ENCODE measurements around the gene BICD1.

The BICD1 gene

DNA sequence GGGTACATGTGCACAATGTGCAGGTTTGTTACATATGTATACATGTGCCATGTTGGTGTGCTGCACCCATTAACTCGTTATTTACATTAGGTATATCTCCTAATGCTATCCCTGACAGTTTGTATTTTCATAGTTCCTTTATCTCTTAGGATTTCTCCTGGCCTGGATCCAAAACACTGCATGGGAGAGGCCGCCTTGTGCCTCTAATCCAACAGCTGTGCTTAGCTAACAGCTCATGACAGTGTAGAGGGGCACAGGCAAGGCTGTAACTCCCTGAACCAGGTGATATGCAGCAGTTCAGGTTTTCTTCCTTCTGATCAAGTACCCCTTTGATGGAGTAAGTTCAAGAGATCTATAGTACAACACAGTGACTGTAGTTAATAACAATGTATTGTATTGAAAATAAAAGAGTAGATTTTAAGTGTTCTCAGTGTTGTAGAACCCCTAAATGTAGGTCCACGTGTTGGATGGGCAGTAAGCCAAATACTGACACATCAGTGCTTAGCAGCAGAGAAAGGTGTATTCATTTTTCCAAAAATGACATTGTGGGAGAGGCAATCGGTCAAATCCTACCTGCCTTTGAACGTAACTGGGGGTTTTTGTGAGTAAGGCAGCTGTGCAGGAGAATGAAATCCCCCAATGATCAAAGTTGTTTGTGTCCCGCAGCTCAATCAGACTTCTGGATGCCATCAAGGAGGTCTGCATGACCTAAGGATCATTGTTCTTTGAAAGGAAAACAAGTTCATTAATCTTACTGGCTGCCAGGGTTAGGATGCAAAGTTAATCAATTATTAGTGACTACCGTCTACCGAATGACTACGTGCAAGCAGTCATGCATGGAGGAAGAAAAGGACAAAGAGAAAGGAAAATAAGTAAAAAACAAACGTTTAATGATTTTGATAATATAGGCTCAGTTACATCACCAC, 203.4 kb downstream of the BICD1 start:
- in situ Hi-C loops (cut with MboI; ENCODE audit: low sequenced_read_pairs): loop anchor here (10.0 to 25.0 kb wide), 2 partner anchors 655 to 898 kb away; partner anchors contain the start of gene ETFBKMT

DNA sequence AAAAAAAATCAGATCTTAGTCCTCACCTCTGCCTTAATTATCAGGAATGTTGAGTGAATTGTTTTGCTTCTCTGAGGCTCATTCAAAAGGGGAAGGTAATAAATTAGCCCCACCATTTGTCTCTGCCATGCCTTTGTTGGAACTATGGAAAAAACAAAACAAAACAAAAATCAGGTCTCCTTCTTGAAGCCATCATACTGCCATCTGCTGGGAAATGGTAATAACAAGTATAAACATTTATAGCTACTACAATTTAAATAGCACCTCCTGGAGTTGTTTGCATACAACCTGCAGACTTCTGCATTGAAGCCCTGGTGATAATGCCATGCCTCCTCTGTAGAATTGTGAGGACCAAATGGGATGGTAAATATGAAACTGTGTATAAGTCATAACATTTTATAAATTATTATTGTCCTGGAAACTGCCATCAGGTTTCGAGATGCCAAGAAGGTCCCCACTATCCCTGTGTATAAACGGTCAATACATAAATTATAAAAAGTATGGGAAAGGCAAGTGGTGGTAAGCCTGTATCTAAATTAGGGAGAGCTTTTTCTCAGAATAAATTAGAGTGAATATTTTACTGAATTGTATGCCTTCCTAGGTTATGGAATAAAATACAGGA, 205.5 kb downstream of the BICD1 start:
- in situ Hi-C loops (cut with MboI; ENCODE audit: low sequenced_read_pairs): loop anchor here (25.0 kb wide), 1 partner anchor 900 kb away; no protein-coding TSS in a partner anchor

DNA sequence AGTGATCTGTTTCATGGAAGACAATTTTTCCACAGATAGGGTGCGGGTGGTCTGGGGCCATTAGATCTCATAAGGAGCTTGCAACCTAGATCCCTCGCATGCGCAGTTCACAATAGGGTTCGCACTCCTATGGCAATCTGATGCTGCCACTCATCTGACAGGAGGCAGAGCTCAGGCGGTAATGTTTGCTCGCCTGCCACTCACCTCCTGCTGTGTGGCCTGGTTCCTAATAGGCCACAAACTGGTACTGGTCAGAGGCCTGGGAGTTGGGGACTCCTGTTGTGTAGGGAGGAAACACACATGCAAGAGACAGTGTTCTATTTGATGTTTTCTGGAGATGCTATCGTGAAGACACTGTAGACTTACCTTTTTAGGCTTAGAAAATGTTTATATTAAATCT, 215.7 kb downstream of the BICD1 start:
- in situ Hi-C loops (cut with MboI; ENCODE audit: low sequenced_read_pairs): loop anchor here (25.0 kb wide), 1 partner anchor 910 kb away; no protein-coding TSS in a partner anchor

DNA sequence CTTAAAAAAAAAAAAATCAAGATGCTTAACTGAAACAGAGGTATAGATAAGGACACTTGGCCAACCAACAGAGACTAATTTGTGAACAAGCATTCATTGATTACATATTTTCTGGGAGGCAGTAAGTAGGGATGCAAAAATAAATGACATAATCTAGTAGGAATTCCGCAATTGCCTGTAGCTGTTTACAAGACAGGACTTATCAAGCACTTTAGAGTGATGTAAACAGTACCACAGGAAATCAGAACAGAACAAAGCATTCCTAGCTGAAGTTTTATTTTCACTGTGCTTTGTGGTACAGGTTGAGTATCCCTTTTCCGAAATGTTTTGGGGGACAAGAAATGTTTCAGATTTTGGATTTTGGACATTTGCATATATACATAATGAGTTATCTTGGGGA, 224.5 kb downstream of the BICD1 start:
- in situ Hi-C loops (cut with MboI; ENCODE audit: low sequenced_read_pairs): loop anchor here (25.0 kb wide), 1 partner anchor 106 kb away; no protein-coding TSS in a partner anchor

DNA sequence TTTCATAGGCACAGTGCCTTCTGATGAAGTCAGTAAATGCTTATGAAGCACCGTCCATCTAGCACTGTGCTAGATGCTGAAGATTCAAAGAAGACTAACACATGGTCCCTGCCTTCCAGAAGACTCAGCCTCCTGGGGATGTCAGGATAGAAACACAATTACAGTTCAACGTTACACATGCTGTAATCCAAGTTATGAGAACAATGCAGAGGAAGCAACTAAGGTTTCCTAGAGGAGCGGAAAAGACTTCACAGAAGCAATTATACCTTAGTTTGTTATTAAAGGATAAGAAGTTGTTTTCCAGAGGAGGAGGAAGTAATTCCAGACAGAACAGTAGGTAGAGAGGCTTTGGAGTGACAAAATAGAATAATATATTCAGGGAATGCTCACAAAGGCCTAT, 225.8 kb downstream of the BICD1 start:
- in situ Hi-C loops (cut with MboI; ENCODE audit: low sequenced_read_pairs): loop anchor here (25.0 kb wide), 1 partner anchor 105 kb away; no protein-coding TSS in a partner anchor

DNA sequence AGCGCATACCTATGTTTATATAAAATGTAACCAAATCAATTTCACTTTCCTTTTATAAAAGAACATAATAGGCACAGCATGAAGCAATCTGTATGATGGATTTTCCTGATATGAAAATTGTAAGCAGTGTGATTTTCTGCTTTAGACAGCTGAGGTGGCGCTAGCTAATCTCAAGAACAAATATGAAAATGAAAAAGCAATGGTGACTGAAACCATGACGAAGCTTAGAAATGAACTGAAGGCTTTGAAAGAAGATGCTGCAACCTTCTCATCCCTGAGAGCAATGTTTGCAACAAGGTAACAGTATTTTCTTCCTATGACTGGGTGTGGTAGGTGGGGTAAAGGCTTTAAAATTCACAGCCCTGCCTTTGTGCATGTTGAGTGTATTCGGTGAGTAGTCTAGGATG, 227.7 kb downstream of the BICD1 start:
- in situ Hi-C loops (cut with MboI; ENCODE audit: low sequenced_read_pairs): loop anchor here (25.0 kb wide), 1 partner anchor 103 kb away; no protein-coding TSS in a partner anchor

DNA sequence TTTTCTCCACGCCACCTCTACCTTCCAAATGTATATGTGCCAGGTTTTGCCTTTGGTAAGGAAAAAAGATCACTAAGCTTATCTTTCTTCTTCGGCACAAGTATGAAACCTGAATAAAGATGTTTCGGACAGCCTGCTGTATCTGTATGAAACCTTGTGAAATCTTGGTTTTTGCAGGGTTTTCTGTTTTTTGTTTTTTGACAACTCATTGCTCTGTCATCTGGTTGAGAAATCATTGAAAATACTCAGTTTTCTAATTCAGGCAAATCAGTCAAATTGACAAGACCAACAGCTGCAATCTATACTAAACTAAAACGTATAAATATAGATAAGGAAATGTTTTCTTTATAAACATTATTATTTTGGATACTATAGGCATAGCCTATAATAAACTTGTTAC, 229.6 kb downstream of the BICD1 start:
- in situ Hi-C loops (cut with MboI; ENCODE audit: low sequenced_read_pairs): loop anchor here (25.0 kb wide), 1 partner anchor 101 kb away; no protein-coding TSS in a partner anchor

DNA sequence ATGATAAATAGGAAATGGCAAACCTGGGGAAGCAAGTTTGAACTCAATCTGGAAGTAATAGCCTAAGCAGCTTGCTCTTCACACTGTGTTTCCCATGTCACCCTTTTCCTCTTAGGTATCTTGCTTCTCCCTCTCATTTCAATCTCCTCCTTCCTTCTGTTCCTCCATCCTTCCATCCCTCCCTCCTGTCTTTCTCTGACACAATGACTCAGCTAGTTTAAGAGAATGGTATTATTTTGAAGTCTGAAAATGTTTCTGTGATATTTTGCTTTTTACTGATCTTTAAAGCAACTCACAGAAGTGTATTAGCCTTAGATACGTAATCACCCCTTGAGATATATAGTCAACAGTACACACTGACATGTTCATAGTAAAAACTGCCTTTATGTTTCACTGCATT, 236.8 kb downstream of the BICD1 start:
- in situ Hi-C loops (cut with MboI; ENCODE audit: low sequenced_read_pairs): loop anchor here (25.0 kb wide), 1 partner anchor 94 kb away; no protein-coding TSS in a partner anchor

DNA sequence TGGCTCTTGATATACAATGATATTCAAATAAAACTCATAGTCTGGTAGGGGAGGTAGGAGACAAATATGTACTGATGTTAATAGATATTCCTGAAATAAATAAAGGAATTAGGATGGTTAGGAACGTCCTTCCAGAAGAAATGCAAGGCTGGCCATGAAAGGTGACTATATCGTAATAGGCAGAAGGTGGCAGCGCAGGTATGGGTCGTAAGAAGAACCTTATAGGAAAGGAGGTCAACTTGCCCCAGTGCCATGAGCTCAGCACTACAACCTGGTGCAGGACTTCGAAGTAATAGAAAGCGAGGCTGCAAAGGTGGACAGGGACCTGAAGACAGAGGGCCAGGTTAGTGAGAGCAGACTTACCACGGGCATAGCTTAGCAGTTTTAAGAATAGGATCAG, 237.4 kb downstream of the BICD1 start:
- in situ Hi-C loops (cut with MboI; ENCODE audit: low sequenced_read_pairs): loop anchor here (25.0 kb wide), 1 partner anchor 93 kb away; no protein-coding TSS in a partner anchor

DNA sequence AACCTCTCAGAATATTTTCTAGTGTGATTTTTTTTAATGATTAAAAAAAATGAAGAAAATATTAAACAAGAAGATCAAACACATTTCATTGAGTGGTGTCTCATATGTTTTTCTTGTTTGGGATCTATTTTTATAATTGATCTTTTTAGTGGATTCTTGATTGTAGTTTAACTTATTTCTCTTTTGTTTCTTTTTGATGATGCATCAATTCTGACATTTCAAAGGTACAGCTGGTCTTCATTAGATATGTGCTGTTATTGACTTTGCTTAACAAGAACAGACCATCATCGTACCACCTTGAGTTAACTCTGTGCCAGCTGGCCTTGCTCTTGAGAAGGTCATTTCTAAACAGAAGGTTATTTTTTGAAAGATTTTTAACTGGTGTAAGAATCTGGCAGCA, 246.9 kb downstream of the BICD1 start:
- in situ Hi-C loops (cut with MboI; ENCODE audit: low sequenced_read_pairs): loop anchor here (25.0 kb wide), 1 partner anchor 334 kb away; the partner anchor contains the start of gene DNM1L

DNA sequence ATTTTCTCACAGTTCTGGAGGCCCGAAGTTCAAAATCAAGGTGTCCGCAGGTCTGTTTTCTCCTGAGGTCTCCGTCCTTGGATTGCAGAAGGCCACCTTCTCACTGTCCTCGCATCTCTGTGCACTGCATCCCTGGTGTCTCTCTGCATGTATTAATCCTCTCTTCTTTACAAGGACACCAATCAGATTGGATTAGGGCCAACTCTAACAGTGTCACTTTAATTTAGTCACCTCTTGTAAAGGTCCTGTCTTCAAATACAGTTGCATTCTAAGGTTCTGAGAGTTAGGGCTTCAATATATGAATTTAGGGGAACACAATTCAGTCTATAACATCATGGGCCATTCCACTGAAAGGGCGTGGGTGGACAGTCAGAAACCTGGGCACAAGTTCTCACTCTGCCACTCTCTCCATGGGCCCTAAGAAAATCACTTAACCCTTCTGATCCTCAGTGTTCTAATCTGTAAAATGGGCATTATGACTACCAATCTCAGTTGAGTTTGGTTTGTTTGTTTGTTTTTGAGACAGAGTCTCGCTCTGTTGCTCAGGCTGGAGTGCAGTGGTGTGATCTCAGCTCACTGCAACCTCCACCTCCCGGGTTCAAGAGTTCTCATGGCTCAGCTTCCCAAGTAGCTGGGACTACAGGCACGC, 251.1 kb downstream of the BICD1 start:
- in situ Hi-C loops (cut with MboI; ENCODE audit: low sequenced_read_pairs): loop anchor here (25.0 kb wide), 1 partner anchor 330 kb away; the partner anchor contains the start of gene DNM1L

DNA sequence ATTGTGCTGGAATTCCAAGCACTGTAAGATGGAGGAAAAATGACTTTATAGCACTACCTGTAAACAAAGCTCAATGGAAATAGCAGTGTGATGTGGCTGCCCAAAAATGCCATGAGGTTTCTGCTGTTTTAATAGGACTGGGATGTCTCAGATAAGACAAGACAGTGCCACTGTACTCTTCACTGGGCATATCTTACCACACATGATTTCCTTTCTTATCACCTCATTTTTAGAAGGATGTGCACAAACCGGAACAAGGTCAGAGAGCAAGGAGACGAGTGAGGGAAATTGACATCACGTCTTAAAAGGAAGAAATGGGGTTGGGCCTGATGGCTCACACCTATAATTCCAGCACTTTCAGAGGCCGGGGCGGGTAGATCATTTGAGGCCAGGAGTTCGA, 254.3 kb downstream of the BICD1 start:
- in situ Hi-C loops (cut with MboI; ENCODE audit: low sequenced_read_pairs): loop anchor here (25.0 kb wide), 1 partner anchor 326 kb away; the partner anchor contains the start of gene DNM1L

DNA sequence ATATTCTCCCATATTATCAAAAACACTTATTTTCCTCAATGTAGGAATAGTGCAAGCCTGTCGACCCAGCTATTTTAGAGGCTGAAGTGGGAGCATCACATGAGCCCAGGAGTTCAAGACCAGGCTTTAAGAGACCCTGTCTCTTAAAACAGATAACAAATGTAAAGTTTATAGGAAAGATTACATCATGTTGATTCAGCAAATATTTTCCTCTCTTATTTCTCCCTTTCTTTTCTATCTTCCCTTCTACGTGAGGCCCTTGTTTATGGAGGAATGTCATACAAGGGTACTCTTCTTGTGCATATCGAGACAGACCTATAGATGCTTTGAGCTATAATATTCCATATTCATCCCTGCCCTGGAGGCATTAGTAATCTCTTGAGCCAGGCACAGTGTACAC, 256.2 kb downstream of the BICD1 start:
- in situ Hi-C loops (cut with MboI; ENCODE audit: low sequenced_read_pairs): loop anchor here (25.0 kb wide), 1 partner anchor 324 kb away; the partner anchor contains the start of gene DNM1L

DNA sequence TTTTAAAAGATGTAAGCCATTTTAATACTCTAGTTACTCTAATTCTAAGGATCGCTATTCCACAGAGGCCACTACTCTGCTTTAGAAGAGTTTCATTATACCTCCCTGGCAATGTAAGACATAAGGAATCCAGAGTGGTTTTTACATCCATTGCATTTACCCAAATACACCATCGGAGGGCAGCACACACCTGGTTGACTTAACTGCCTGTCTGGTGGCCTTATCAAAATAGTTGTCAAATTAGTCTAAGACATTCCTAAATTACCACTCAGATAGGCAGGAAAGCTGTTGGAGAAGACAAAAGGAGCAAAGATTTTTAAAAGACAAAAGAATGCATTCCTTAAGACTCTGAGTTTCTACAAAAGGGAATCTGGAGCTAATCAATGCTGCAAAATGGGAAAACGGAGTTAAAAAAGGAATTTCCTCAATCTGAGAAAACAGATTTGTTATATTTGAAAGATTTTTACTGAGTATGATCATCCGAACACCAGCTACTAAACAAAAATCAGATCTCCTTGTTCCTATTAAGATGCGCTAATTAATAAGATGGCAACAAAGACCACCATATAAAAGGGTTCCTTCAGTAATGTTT, 258.9 kb downstream of the BICD1 start:
- in situ Hi-C loops (cut with MboI; ENCODE audit: low sequenced_read_pairs): loop anchor here (25.0 kb wide), 1 partner anchor 322 kb away; the partner anchor contains the start of gene DNM1L

DNA sequence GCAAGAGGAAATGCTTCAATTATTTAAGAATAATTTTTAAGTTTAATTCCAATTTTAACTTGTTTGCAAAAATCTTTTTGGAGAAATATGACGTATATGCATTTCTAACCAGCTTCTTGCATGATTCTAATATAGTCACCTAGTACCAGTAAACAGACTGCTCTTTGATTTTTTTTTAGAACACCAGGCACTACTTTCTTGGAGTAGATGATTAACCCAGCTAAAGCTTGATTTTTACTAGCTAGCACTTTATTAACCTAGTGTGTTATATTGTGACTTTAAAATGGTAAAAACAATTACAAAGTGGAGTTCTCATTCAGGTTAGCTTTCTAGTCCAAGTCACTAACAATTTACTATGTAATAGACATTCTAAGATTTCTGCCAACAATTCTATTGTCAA, 260.1 kb downstream of the BICD1 start:
- in situ Hi-C loops (cut with MboI; ENCODE audit: low sequenced_read_pairs): loop anchor here (25.0 kb wide), 1 partner anchor 321 kb away; the partner anchor contains the start of gene DNM1L

DNA sequence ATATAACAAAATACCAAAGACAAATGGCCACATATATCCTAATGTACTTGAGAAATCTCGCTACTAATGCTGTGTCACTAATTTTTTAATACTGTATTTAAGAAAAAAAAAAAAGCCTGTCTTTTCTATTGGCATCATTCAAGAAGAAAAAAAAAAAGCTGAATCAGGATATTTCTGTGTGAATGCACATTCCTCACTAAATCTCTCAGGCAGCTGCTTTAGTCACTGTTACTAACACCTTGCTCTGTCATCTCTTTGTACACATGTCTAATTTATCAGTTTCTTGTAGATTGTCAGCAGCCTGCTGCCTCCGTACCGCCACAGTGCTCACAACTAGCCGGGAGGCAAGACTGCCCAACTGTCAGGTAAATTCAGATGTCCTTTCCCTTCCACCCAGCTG, 260.7 kb downstream of the BICD1 start:
- in situ Hi-C loops (cut with MboI; ENCODE audit: low sequenced_read_pairs): loop anchor here (25.0 kb wide), 1 partner anchor 320 kb away; the partner anchor contains the start of gene DNM1L

DNA sequence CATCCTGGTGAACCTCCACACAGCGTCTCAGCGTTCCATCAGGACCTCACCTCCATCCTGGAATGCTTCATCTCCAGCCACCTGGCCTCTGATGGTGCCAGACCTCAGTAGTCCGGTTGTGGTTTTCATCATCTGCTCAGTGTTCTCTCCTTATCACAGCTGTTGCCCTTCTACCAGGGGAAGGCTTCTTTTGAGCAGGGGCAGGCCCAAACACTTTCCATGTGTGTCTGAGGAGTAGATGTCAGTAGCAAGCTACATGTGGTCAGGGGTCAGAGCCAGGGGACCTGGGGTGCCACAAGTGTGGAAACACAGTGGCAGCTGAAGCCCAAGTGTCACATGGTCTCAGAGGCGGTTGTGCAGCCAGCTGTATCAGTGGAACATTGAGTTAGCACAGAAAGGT, 262.6 kb downstream of the BICD1 start:
- in situ Hi-C loops (cut with MboI; ENCODE audit: low sequenced_read_pairs): loop anchor here (25.0 kb wide), 1 partner anchor 318 kb away; the partner anchor contains the start of gene DNM1L

DNA sequence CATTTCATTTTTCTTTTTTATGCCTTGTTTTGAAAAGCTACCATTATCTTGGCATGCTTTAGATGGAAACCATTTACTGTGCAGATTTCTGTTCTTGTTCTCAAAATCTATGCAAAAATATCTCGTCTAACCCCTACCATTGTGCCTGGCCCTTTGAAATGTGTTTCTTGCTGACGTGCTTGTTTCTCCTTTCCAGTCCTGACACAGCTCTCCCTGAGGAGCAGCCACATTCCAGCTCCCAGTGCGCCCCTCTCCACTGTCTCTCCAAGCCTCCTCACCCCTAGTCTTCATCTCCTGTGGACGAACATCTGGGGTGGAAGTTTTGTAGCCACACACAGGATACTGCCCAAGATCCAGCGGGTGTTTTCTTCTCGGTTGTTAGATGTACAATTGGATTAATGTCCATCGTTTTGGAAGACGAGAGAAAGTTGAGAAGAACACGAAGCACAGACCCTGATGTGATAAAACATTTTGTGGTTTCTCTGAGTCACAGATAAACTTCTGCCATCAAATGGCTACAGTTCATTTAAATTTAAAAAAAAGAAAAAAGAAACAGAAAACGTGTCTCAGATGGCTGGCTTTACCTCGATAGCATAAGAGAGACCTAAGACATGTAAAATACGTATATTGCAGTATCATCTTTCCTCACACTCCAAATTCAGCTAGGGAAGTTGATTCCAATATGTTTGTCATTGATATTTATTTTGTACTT, 270.9 kb downstream of the BICD1 start:
- in situ Hi-C loops (cut with MboI; ENCODE audit: low sequenced_read_pairs): no loop called here

DNA sequence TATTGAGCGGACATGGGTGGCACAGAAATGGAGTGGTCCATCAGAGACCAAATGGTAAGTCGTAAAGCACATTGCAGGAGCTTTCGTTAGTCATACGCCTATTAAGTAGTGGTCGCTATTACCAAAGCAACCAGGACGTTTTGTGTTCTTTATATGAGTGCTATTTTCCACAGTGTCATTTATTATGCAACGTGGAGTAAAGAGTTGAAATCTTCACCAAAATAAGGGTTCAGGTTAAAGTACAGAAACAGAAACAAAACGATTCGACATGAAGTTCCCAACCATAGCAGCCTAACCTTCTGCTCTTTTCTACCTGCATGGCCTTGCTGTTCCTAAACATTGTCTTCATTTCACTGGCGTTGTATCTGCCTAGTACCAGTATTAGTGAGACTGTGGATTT, 272.6 kb downstream of the BICD1 start:
- in situ Hi-C loops (cut with MboI; ENCODE audit: low sequenced_read_pairs): no loop called here

Data from HL-60/S4 treated with phorbol 12-myristate 13-acetate at 8.2 ng/mL for 4 days and 3 days (cell line).